ENCODE measurements around the gene ZRANB1. TPM values are rescaled to one million over a fixed set of nuclear protein-coding genes. Genes with fewer than 3 reads are reported as not detected.

Gene ZRANB1
- total and polyA plus RNA-seq, 2 experiments from 2014 or later: 4.2 to 26.7 TPM

- TF ChIP-seq CTCF (conservative IDR thresholded peaks at IDR 0.05; ENCODE audit: low read depth in 2 of 2): no peak
- TF ChIP-seq STAT1 (IDR thresholded peaks at IDR 0.05; ENCODE audit: unreplicated experiment): no peak
- TF ChIP-seq ZNF331 (CRISPR knock-in tag; IDR thresholded peaks at IDR 0.05; ENCODE audit: low read depth): no peak
- TF ChIP-seq CREB1 (CRISPR knock-in tag; IDR thresholded peaks at IDR 0.05; ENCODE audit: low read depth): no peak
- TF ChIP-seq POLR2AphosphoS5 (IDR thresholded peaks at IDR 0.05; ENCODE audit: low read depth): no peak
- no peak for TF ChIP-seq ETS1 (IDR thresholded peaks at IDR 0.05)
Measured at GRCh38 chr10:124918906-124919305, 23.0 kb upstream of the ZRANB1 start (continued).

- DNase-seq (ENCODE audit: low spot score) (no peak), ATAC-seq (no peak)
- Histone ChIP-seq H3F3A (replicated peaks; ENCODE audit: low read depth) (peaks cover 14% of the 10 kb centered on the region; the same call in 1 of the 2 replicates), H3K79me2 (replicated peaks; ENCODE audit: insufficient read depth) (peaks cover 89% of the 10 kb centered on the region), H3K27me3 (ENCODE audit: insufficient read depth) (no peaks in the 10 kb centered on the region), H4K20me1 (replicated peaks; ENCODE audit: insufficient read depth) (peaks cover 61% of the 10 kb centered on the region), H3K4me1 (ENCODE audit: insufficient read depth) (peaks cover 19% of the 10 kb centered on the region), H3K4me2 (no peak overlapping the region), H3K36me3 (ENCODE audit: insufficient read depth) (peaks cover 4% of the 10 kb centered on the region; the same call in 1 of the 2 replicates), H2AFZ (no peak overlapping the region), H3K27ac (ENCODE audit: low read depth) (no peak overlapping the region), H3K4me3 (no peak overlapping the region), H3K9me2 (ENCODE audit: insufficient read depth) (no peaks in the 10 kb centered on the region)
- peaks cover 8% of the 10 kb centered on the region for H3K36me3 Mint-ChIP-seq (ENCODE audit: low read depth)
- H3K4me3 Mint-ChIP-seq: no peak overlapping the region
- peaks cover 23% of the 10 kb centered on the region for H3K4me1 Mint-ChIP-seq
- H3K27me3 Mint-ChIP-seq (ENCODE audit: insufficient read depth, low read depth, poor library complexity): peaks cover 12% of the 10 kb centered on the region
- no peaks in the 10 kb centered on the region; the same call in 2 of the 3 replicates for H3K9me3 Mint-ChIP-seq
- TF ChIP-seq EZH2phosphoT487 (IDR thresholded peaks at IDR 0.05; ENCODE audit: unreplicated experiment): no peak
- no peak for TF ChIP-seq ZNF462 (CRISPR knock-in tag; IDR thresholded peaks at IDR 0.05)
- no peak for TF ChIP-seq CTCF (conservative IDR thresholded peaks at IDR 0.05; ENCODE audit: low read depth in 2 of 2)
- no peak for TF ChIP-seq POLR2AphosphoS5 (IDR thresholded peaks at IDR 0.05; ENCODE audit: low read depth)
- no peak overlapping the region for H3K27ac Mint-ChIP-seq
Measured at GRCh38 chr10:124921261-124921660, 20.7 kb upstream of the ZRANB1 start.
